Astrocyte (in vitro differentiated cells and primary cell): ENCODE data around the gene LILRB5. TPM values are rescaled to one million over a fixed set of nuclear protein-coding genes. Genes with fewer than 3 reads are reported as not detected.

Source experiments
- DNase-seq: peaks from one replicate; pipeline ENCODE4 v3.0.0-alpha.2; 2010; ENCODE audit warnings: low read depth
- FAIRE-seq: peaks from 2 replicates; lab custom pipeline; 2011; peaks lifted over from hg19 to GRCh38; lab: Jason Lieb, UNC
- H2AFZ ChIP-seq: 2 replicates; pipeline ENCODE4 v1.6.0; 2012; ENCODE audit warnings: low read depth, low read length, inconsistent platforms
- H3K27ac ChIP-seq: 2 replicates; pipeline ENCODE4 v1.5.1; 2011; ENCODE audit warnings: low read depth, low read length, inconsistent platforms
- H3K27me3 ChIP-seq: 2 replicates; pipeline ENCODE4 v1.6.0; 2011; ENCODE audit warnings: low read length, inconsistent platforms; ENCODE audit not compliant: insufficient read depth
- H3K36me3 ChIP-seq: 2 replicates; pipeline ENCODE4 v1.5.1; 2011; ENCODE audit warnings: low read length, inconsistent platforms; ENCODE audit not compliant: insufficient read depth
- H3K4me1 ChIP-seq: 2 replicates; pipeline ENCODE4 v1.5.1; 2011; ENCODE audit warnings: low read length, inconsistent platforms; ENCODE audit not compliant: insufficient read depth
- H3K4me2 ChIP-seq: 2 replicates; pipeline ENCODE4 v1.6.0; 2012; ENCODE audit warnings: low read length, inconsistent platforms
- H3K4me3 ChIP-seq: 2 replicates; pipeline ENCODE4 v1.5.1; 2011; ENCODE audit warnings: low read depth, mild to moderate bottlenecking, low read length, inconsistent platforms; ENCODE audit not compliant: insufficient read depth
- H3K79me2 ChIP-seq: 2 replicates; pipeline ENCODE4 v1.6.0; 2012; ENCODE audit warnings: mild to moderate bottlenecking, low read length, inconsistent platforms; ENCODE audit not compliant: insufficient read depth
- H3K9ac ChIP-seq: 2 replicates; pipeline ENCODE4 v1.6.0; 2012; ENCODE audit warnings: mild to moderate bottlenecking, low read length, inconsistent platforms
- H3K9me3 ChIP-seq: 2 replicates; pipeline ENCODE4 v1.5.1; 2012; ENCODE audit warnings: low read depth, mild to moderate bottlenecking, low read length, inconsistent platforms; ENCODE audit not compliant: insufficient read depth
- H4K20me1 ChIP-seq: 2 replicates; pipeline ENCODE4 v1.6.0; 2012; ENCODE audit warnings: low read length, inconsistent platforms; ENCODE audit not compliant: insufficient read depth
- H3K27ac Mint-ChIP-seq: one replicate; pipeline ENCODE4 v1.8.0; 2021; ENCODE audit warnings: mild to moderate bottlenecking, mixed read lengths; ENCODE audit not compliant: unreplicated experiment
- H3K27me3 Mint-ChIP-seq: one replicate; pipeline ENCODE4 v1.8.0; 2021; ENCODE audit warnings: low read depth, mixed read lengths; ENCODE audit not compliant: unreplicated experiment
- H3K36me3 Mint-ChIP-seq: one replicate; pipeline ENCODE4 v1.8.0; 2021; ENCODE audit warnings: low read depth, mixed read lengths; ENCODE audit not compliant: unreplicated experiment
- H3K4me1 Mint-ChIP-seq: one replicate; pipeline ENCODE4 v1.8.0; 2021; ENCODE audit warnings: low read depth, mixed read lengths; ENCODE audit not compliant: unreplicated experiment
- H3K4me3 Mint-ChIP-seq: one replicate; pipeline ENCODE4 v1.8.0; 2021; ENCODE audit warnings: mild to moderate bottlenecking, moderate library complexity, mixed read lengths; ENCODE audit not compliant: unreplicated experiment
- H3K9me3 Mint-ChIP-seq: one replicate; pipeline ENCODE4 v1.8.0; 2021; ENCODE audit warnings: mild to moderate bottlenecking, mixed read lengths; ENCODE audit not compliant: unreplicated experiment
- EZH2 ChIP-seq: IDR thresholded peaks from 2 replicates; pipeline ENCODE4 v1.6.1; 2012; ENCODE audit warnings: mild to moderate bottlenecking, low read length, inconsistent platforms; ENCODE audit not compliant: insufficient read depth
- microRNA-seq: library from miRNA; unstranded; fragments of <30 nt; microRNA quantifications from one replicate; pipeline ENCODE4 v1.2.0, GENCODE V29; 2020
- total RNA-seq: library from RNA; stranded (reverse); gene quantifications from 2 replicates; pipeline ENCODE4 v1.2.1, GENCODE V29; 2021
- TF ChIP-seq, protein P1 (sequence below): IDR thresholded peaks from 2 replicates; pipeline ENCODE4 v1.5.1; 2011; ENCODE audit warnings: low read depth, mild to moderate bottlenecking, inconsistent platforms, low read length, moderate library complexity; ENCODE audit not compliant: insufficient read depth

LILRB5 gene
- total RNA-seq, 1 donor from 2014 or later, result not detected

DNA sequence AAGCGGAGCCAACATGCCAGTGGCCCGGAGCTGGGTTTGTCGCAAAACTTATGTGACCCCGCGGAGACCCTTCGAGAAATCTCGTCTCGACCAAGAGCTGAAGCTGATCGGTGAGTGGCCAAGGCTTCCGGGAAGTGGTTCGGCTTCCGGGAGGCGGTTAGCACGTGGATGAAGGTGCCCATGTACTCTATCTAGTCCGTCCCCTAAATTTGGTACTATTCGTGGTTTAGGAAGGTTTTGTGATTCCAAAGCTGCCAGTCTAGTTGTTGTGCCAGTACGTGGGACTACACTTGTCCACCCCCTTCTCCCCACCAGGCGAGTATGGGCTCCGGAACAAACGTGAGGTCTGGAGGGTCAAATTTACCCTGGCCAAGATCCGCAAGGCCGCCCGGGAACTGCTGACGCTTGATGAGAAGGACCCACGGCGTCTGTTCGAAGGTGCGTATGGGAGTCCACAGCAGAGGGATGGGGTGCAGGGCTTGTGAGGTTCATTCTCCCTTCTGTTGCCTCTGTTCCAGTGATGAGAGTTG is 55.8 kb downstream of the LILRB5 start:
- H3K4me1 ChIP-seq, result peaks cover 34% of the 10 kb centered on the region
- Mint-ChIP-seq H3K9me3 (no peaks in the 10 kb centered on the region), H3K4me3 (peak overlapping the region; percentile 99), H3K36me3 (peaks cover 18% of the 10 kb centered on the region), H3K27ac (peak overlapping the region; percentile 100), H3K4me1 (peaks cover 32% of the 10 kb centered on the region), H3K27me3 (no peaks in the 10 kb centered on the region)
- H3K4me3 ChIP-seq, result peak overlapping the region; percentile 88
- no peak overlapping the region for H2AFZ ChIP-seq
- peak overlapping the region; percentile 93 for H3K9ac ChIP-seq
- H3K4me2 ChIP-seq, result peak overlapping the region; percentile 97
- peaks cover 61% of the 10 kb centered on the region for H3K79me2 ChIP-seq
- FAIRE-seq (no peak), DNase-seq (no peak)
- no peaks in the 10 kb centered on the region for H3K9me3 ChIP-seq
- no peaks in the 10 kb centered on the region for H3K27me3 ChIP-seq
- TF ChIP-seq, protein P1, sequence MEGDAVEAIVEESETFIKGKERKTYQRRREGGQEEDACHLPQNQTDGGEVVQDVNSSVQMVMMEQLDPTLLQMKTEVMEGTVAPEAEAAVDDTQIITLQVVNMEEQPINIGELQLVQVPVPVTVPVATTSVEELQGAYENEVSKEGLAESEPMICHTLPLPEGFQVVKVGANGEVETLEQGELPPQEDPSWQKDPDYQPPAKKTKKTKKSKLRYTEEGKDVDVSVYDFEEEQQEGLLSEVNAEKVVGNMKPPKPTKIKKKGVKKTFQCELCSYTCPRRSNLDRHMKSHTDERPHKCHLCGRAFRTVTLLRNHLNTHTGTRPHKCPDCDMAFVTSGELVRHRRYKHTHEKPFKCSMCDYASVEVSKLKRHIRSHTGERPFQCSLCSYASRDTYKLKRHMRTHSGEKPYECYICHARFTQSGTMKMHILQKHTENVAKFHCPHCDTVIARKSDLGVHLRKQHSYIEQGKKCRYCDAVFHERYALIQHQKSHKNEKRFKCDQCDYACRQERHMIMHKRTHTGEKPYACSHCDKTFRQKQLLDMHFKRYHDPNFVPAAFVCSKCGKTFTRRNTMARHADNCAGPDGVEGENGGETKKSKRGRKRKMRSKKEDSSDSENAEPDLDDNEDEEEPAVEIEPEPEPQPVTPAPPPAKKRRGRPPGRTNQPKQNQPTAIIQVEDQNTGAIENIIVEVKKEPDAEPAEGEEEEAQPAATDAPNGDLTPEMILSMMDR, result no peak
- TF ChIP-seq EZH2, result no peak
- H3K27ac ChIP-seq, result peak overlapping the region; percentile 97
- H3K36me3 ChIP-seq, result peaks cover 34% of the 10 kb centered on the region
- peaks cover 53% of the 10 kb centered on the region for H4K20me1 ChIP-seq

Small RNAs within 50 kb of the gene (microRNA-seq; reads per million reads assigned to microRNA genes)
- gene MIR4752, result not detected

Other genes with a start within 250 kb of the LILRB5 start
- 0.68 TPM in 1 of 2 replicates, not detected in the other for gene VSTM1, start 193.4 kb downstream of the LILRB5 start, total RNA-seq
- not detected in 2 replicates for gene TARM1, start 175.9 kb downstream of the LILRB5 start, total RNA-seq
- 0.20 and 0.22 TPM in 2 replicates for gene OSCAR, start 156.5 kb downstream of the LILRB5 start, total RNA-seq
- gene NDUFA3, start 154.4 kb downstream of the LILRB5 start, total RNA-seq, result 98.0 and 99.2 TPM in 2 replicates
- 21.6 and 25.2 TPM in 2 replicates for gene TFPT, start 141.6 kb downstream of the LILRB5 start, total RNA-seq
- gene PRPF31, start 141.5 kb downstream of the LILRB5 start, total RNA-seq, result 62.3 and 67.2 TPM in 2 replicates
- gene CNOT3, start 119.5 kb downstream of the LILRB5 start, total RNA-seq, result 39.2 and 47.1 TPM in 2 replicates
- 4.1 and 4.8 TPM in 2 replicates for gene LENG1, start 97.6 kb downstream of the LILRB5 start, total RNA-seq
- gene TMC4, start 84.1 kb downstream of the LILRB5 start, total RNA-seq, result 0.94 and 1.9 TPM in 2 replicates
- 145 and 162 TPM in 2 replicates for gene MBOAT7, start 67.7 kb downstream of the LILRB5 start, total RNA-seq
- gene TSEN34, start 66.0 kb downstream of the LILRB5 start, total RNA-seq, result 50.1 and 52.6 TPM in 2 replicates
- gene RPS9, start 56.4 kb downstream of the LILRB5 start, total RNA-seq, result 685 and 779 TPM in 2 replicates
- not detected in 2 replicates for gene LILRB3, start 34.3 kb downstream of the LILRB5 start, total RNA-seq
- gene LILRA6, start 14.5 kb downstream of the LILRB5 start, total RNA-seq, result not detected in 2 replicates
- not detected in 2 replicates for gene LILRB2, start 23.8 kb upstream of the LILRB5 start, total RNA-seq
- gene LILRA5, start 55.9 kb upstream of the LILRB5 start, total RNA-seq, result not detected in 2 replicates
- not detected in 2 replicates for gene LILRA4, start 81.9 kb upstream of the LILRB5 start, total RNA-seq
- gene LAIR1, start 107.7 kb upstream of the LILRB5 start, total RNA-seq, result not detected in 2 replicates
- gene TTYH1, start 158.2 kb upstream of the LILRB5 start, total RNA-seq, result 8.4 and 12.6 TPM in 2 replicates
- gene LENG8, start 191.9 kb upstream of the LILRB5 start, total RNA-seq, result 193 and 201 TPM in 2 replicates
- 3.7 and 3.8 TPM in 2 replicates for gene LENG9, start 206.5 kb upstream of the LILRB5 start, total RNA-seq
- gene CDC42EP5, start 216.0 kb upstream of the LILRB5 start, total RNA-seq, result 57.9 and 64.2 TPM in 2 replicates
- not detected in 2 replicates for gene LAIR2, start 245.6 kb upstream of the LILRB5 start, total RNA-seq